H9 (cell line): Measurements from ENCODE around the gene CNTFR. TPM values are rescaled to one million over a fixed set of nuclear protein-coding genes. Genes with fewer than 3 reads are reported as not detected.

ENCODE experiments used
- DNase-seq: peaks from one replicate; pipeline ENCODE4 v3.0.0-alpha.2; 2017
- H2AFZ ChIP-seq: one replicate; pipeline ENCODE4 v1.6.1; 2013; ENCODE audit warnings: mild to moderate bottlenecking, low read length, control low read depth, moderate library complexity
- H2AK5ac ChIP-seq: 2 replicates; pipeline ENCODE4 v1.6.1; 2013; ENCODE audit warnings: low read length, control low read depth, mixed read lengths; ENCODE audit not compliant: insufficient read length
- H2BK120ac ChIP-seq: one replicate; pipeline ENCODE4 v1.6.1; 2013; ENCODE audit warnings: low read depth, mild to moderate bottlenecking, low read length, control low read depth, inconsistent platforms; ENCODE audit not compliant: poor library complexity, severe bottlenecking
- H2BK12ac ChIP-seq: 2 replicates; pipeline ENCODE4 v1.6.1; 2013; ENCODE audit warnings: low read length, control low read depth, mixed read lengths, low read depth; ENCODE audit not compliant: insufficient read length
- H2BK15ac ChIP-seq: 2 replicates; pipeline ENCODE4 v1.6.1; 2013; ENCODE audit warnings: low read depth, low read length, control low read depth
- H2BK20ac ChIP-seq: one replicate; pipeline ENCODE4 v1.6.1; 2013; ENCODE audit warnings: low read depth, mild to moderate bottlenecking, low read length, control low read depth, inconsistent platforms; ENCODE audit not compliant: poor library complexity, severe bottlenecking
- H2BK5ac ChIP-seq: 2 replicates; pipeline ENCODE4 v1.6.1; 2013; ENCODE audit warnings: low read length, control low read depth, mixed read lengths; ENCODE audit not compliant: insufficient read length
- H3K14ac ChIP-seq: 2 replicates; pipeline ENCODE4 v1.6.1; 2013; ENCODE audit warnings: low read length, control low read depth; ENCODE audit not compliant: insufficient read depth
- H3K18ac ChIP-seq: 2 replicates; pipeline ENCODE4 v1.6.1; 2013; ENCODE audit warnings: low read depth, mild to moderate bottlenecking, mixed read lengths, low read length, control low read depth; ENCODE audit not compliant: insufficient read length
- H3K23ac ChIP-seq: 2 replicates; pipeline ENCODE4 v1.6.1; 2013; ENCODE audit warnings: low read length, control low read depth, mixed read lengths, low read depth; ENCODE audit not compliant: insufficient read length
- H3K23me2 ChIP-seq: 2 replicates; pipeline ENCODE4 v1.6.1; 2013; ENCODE audit warnings: low read depth, mild to moderate bottlenecking, mixed read lengths, low read length, control low read depth; ENCODE audit not compliant: insufficient read length, poor library complexity, severe bottlenecking
- H3K27ac ChIP-seq: 2 replicates; pipeline ENCODE4 v1.5.1; 2013; ENCODE audit warnings: low read length, control low read depth, mixed read lengths, low read depth; ENCODE audit not compliant: insufficient read length
- H3K27me3 ChIP-seq: 2 replicates; pipeline ENCODE4 v1.6.1; 2013; ENCODE audit warnings: low read length, control low read depth, inconsistent platforms; ENCODE audit not compliant: insufficient read depth
- H3K4ac ChIP-seq: 2 replicates; pipeline ENCODE4 v1.6.1; 2013; ENCODE audit warnings: low read depth, mild to moderate bottlenecking, control low read depth, inconsistent platforms, low read length, moderate library complexity
- H3K4me1 ChIP-seq: 2 replicates; pipeline ENCODE4 v1.6.1; 2013; ENCODE audit warnings: low read length, control low read depth, inconsistent platforms; ENCODE audit not compliant: insufficient read depth
- H3K4me2 ChIP-seq: 2 replicates; pipeline ENCODE4 v1.6.1; 2013; ENCODE audit warnings: low read length, control low read depth, mixed read lengths; ENCODE audit not compliant: insufficient read length, insufficient read depth
- H3K56ac ChIP-seq: 2 replicates; pipeline ENCODE4 v1.6.1; 2013; ENCODE audit warnings: low read depth, mild to moderate bottlenecking, mixed read lengths, low read length, control low read depth; ENCODE audit not compliant: insufficient read length
- H3K79me1 ChIP-seq: 2 replicates; pipeline ENCODE4 v1.6.1; 2013; ENCODE audit warnings: low read depth, mild to moderate bottlenecking, moderate library complexity, low read length, control low read depth, inconsistent platforms; ENCODE audit not compliant: insufficient read depth, poor library complexity, severe bottlenecking
- H3K79me2 ChIP-seq: 2 replicates; pipeline ENCODE4 v1.6.1; 2013; ENCODE audit warnings: low read length, control low read depth, inconsistent platforms; ENCODE audit not compliant: insufficient read depth
- H3K9ac ChIP-seq: 2 replicates; pipeline ENCODE4 v1.6.1; 2013; ENCODE audit warnings: low read length, control low read depth, mixed read lengths; ENCODE audit not compliant: insufficient read length; ENCODE audit errors: extremely low read depth
- H3K9me3 ChIP-seq: one replicate; pipeline ENCODE4 v1.6.1; 2013; ENCODE audit warnings: low read depth, low read length, inconsistent platforms; ENCODE audit not compliant: control insufficient read depth
- H3T11ph ChIP-seq: one replicate; pipeline ENCODE4 v1.6.1; 2013; ENCODE audit warnings: mild to moderate bottlenecking, low read length, control low read depth, inconsistent platforms
- H4K20me1 ChIP-seq: one replicate; pipeline ENCODE4 v1.6.1; 2013; ENCODE audit not compliant: control insufficient read depth, insufficient read length, insufficient read depth
- H4K5ac ChIP-seq: 2 replicates; pipeline ENCODE4 v1.6.1; 2013; ENCODE audit warnings: low read depth, mild to moderate bottlenecking, mixed read lengths, low read length, control low read depth; ENCODE audit not compliant: insufficient read length
- H4K8ac ChIP-seq: replicated peaks from 2 replicates; pipeline ENCODE4 v1.6.1; 2013; ENCODE audit warnings: low read length, control low read depth, mixed read lengths, low read depth; ENCODE audit not compliant: insufficient read length
- H4K91ac ChIP-seq: 2 replicates; pipeline ENCODE4 v1.6.1; 2013; ENCODE audit warnings: low read depth, mild to moderate bottlenecking, moderate library complexity, mixed read lengths, low read length, control low read depth; ENCODE audit not compliant: insufficient read length
- H3K27ac Mint-ChIP-seq, 3 experiments: 2 replicates in 2 of 3; 3 replicates in 1 of 3; pipeline ENCODE4 v1.8.0; 2020 to 2021; ENCODE audit warnings: mixed read lengths in 3 of 3, mild to moderate bottlenecking in 1 of 3, moderate library complexity in 1 of 3
- H3K27me3 Mint-ChIP-seq: 2 replicates; pipeline ENCODE4 v1.8.0; 2021; ENCODE audit warnings: low read depth, mild to moderate bottlenecking, moderate library complexity, mixed read lengths
- H3K36me3 Mint-ChIP-seq, 3 experiments: 2 replicates in 2 of 3; 3 replicates in 1 of 3; pipeline ENCODE4 v1.8.0; 2020 to 2021; ENCODE audit warnings: low read depth in 3 of 3, mixed read lengths in 3 of 3; ENCODE audit not compliant: insufficient read depth in 1 of 3
- H3K4me1 Mint-ChIP-seq, 2 experiments: 2 replicates each; pipeline ENCODE4 v1.8.0; 2020; ENCODE audit warnings: mixed read lengths in 2 of 2
- H3K4me3 Mint-ChIP-seq, 2 experiments: 2 replicates in 1 of 2; 3 replicates in 1 of 2; pipeline ENCODE4 v1.8.0; 2020 to 2021; ENCODE audit warnings: mild to moderate bottlenecking in 2 of 2, mixed read lengths in 2 of 2, moderate library complexity in 1 of 2
- H3K9me3 Mint-ChIP-seq, 2 experiments: 2 replicates in 1 of 2; 3 replicates in 1 of 2; pipeline ENCODE4 v1.8.0; 2020; ENCODE audit warnings: mild to moderate bottlenecking in 2 of 2, mixed read lengths in 2 of 2, moderate library complexity in 1 of 2
- CTCF ChIP-seq: fragments of 200-600 bp; sonication (generic); conservative IDR thresholded peaks from 3 replicates; pipeline ENCODE4 v1.8.0; 2021; ENCODE audit warnings: antibody characterized with exemption, mild to moderate bottlenecking
- WGBS: extraction: QIAGEN DNeasy Blood & Tissue Kit; methylation state at CpG from one replicate; pipeline ENCODE4 v1.1.7; 2013; ENCODE audit warnings: missing lambda C conversion rate, low lambda C conversion rate, mixed read lengths; ENCODE audit not compliant: insufficient read length; ENCODE audit errors: extremely low coverage; 5-methylcytosine and 5-hydroxymethylcytosine counted together
- total RNA-seq: library from RNA; stranded (reverse); gene quantifications from 2 replicates; pipeline ENCODE4 v1.2.1, GENCODE V29; 2021

CNTFR gene
- total RNA-seq, 1 experiment from 2014 or later, result 0.55 TPM

- TF ChIP-seq CTCF, result no peak
- Histone ChIP-seq H3K14ac (peak within 1 kb of the TSS; percentile 85), H3K4ac (no peak within 1 kb of the TSS), H3K79me2 (no peaks in the 10 kb centered on the region; the same call in 1 of the 2 replicates), H2BK12ac (no peak within 1 kb of the TSS), H3K27ac (no peak within 1 kb of the TSS), H2BK5ac (no peak within 1 kb of the TSS), H3K23ac (no peak within 1 kb of the TSS), H2BK15ac (no peak within 1 kb of the TSS), H3K27me3 (no peaks in the 10 kb centered on the region), H3K4me2 (peak within 1 kb of the TSS; percentile 75), H4K5ac (no peak within 1 kb of the TSS), H4K91ac (no peak within 1 kb of the TSS), H3K9me3 (no peaks in the 10 kb centered on the region), H2AFZ (no peak within 1 kb of the TSS), H4K8ac (no peak within 1 kb of the TSS), H3K79me1 (no peaks in the 10 kb centered on the region), H2AK5ac (no peak within 1 kb of the TSS), H2BK120ac (no peak within 1 kb of the TSS), H2BK20ac (no peak within 1 kb of the TSS), H3K18ac (peak within 1 kb of the TSS; percentile 36), H3K9ac (peak within 1 kb of the TSS; percentile 54), H4K20me1 (no peaks in the 10 kb centered on the region), H3T11ph (no peak within 1 kb of the TSS), H3K23me2 (peaks cover 11% of the 10 kb centered on the region), H3K56ac (no peak within 1 kb of the TSS), H3K4me1 (peaks cover 4% of the 10 kb centered on the region; the same call in 1 of the 2 replicates)
- Mint-ChIP-seq H3K27ac (peak within 1 kb of the TSS in 2 of 3 experiments; percentile 64 to 82; a peak in 4 of 7 replicates), H3K36me3 (peaks cover 2 to 15% (median 10%) of the 10 kb centered on the region in 3 experiments; a peak in 6 of 7 replicates), H3K27me3 (peaks cover 14% of the 10 kb centered on the region), H3K4me3 (peak within 1 kb of the TSS; percentile 87 to 89), H3K4me1 (peaks cover 17 to 27% of the 10 kb centered on the region in 2 experiments), H3K9me3 (no peaks in the 10 kb centered on the region)
- DNase-seq, result peak; percentile 95
- WGBS, result no CpG with 5 or more reads among the region's 74 CpGs
Observed at GRCh38 chr9:34637356-34638137, 48.0 kb upstream of the CNTFR start, which contains the start of gene SIGMAR1. Gene SIGMAR1, minus strand, starts transcription at chr9:34637787. Its CDS starts 90 bp downstream, at chr9:34637697.
